IMR-90 (cell line): Measurements from ENCODE around the gene CDCP1.
A peak's percentile ranks its signal among the peaks of the same experiment; 100 is the strongest.

Source experiments
- CTCF ChIP-seq: conservative IDR thresholded peaks from 2 replicates; pipeline ENCODE4 v1.5.1; 2012; ENCODE audit warnings: mild to moderate bottlenecking, low read depth, low read length, improper control_type of control experiment
- MAFK ChIP-seq: IDR thresholded peaks from 2 replicates; pipeline ENCODE4 v1.6.1; 2012; ENCODE audit warnings: low read depth, low read length, improper control_type of control experiment
- MXI1 ChIP-seq: IDR thresholded peaks from 2 replicates; pipeline ENCODE4 v1.6.1; 2012; ENCODE audit warnings: low read depth, mild to moderate bottlenecking, low read length, moderate library complexity, borderline replicate concordance
- POLR2A ChIP-seq: IDR thresholded peaks from 2 replicates; pipeline ENCODE4 v1.6.1; 2012; ENCODE audit warnings: mild to moderate bottlenecking, low read depth, low read length
- RAD21 ChIP-seq: IDR thresholded peaks from 2 replicates; pipeline ENCODE4 v1.6.1; 2012; ENCODE audit warnings: low read length, improper control_type of control experiment
- RCOR1 ChIP-seq: IDR thresholded peaks from 2 replicates; pipeline ENCODE4 v1.6.1; 2012; ENCODE audit warnings: mild to moderate bottlenecking, low read length, improper control_type of control experiment; ENCODE audit not compliant: insufficient replicate concordance

GRCh38 chr3:45035441-45036301, 110.5 kb downstream of the CDCP1 start:
- TF ChIP-seq CTCF (0 out of 2 replicates have a peak, but pooled peaks have one; percentile 6), MAFK (no peak), RAD21 (no peak), RCOR1 (no peak), POLR2A (no peak), MXI1 (no peak)
